CD4-positive, alpha-beta T cell (primary cell): ENCODE measurements around the gene KCNJ13. TPM values are rescaled to one million over a fixed set of nuclear protein-coding genes. Genes with fewer than 3 reads are reported as not detected.

Experiments
- ATAC-seq: fragments of 200-7000 bp; cut with Tn5 transposase; one replicate; pipeline ENCODE4 v1.10.0; 2022; ENCODE audit warnings: mild to moderate bottlenecking; ENCODE audit not compliant: poor library complexity
- CTCF ChIA-PET: fragments of 350-600 bp; sonication (Branson Sonifier 250); formaldehyde crosslinking; loops from one replicate; lab custom pipeline; 2021; ENCODE audit warnings: antibody characterized with exemption, inconsistent platforms; lab: Charles Lee
- POLR2A ChIA-PET: fragments of 350-600 bp; sonication (Branson Sonifier 250); formaldehyde crosslinking; loops from one replicate; lab custom pipeline; 2021; ENCODE audit warnings: antibody characterized with exemption, inconsistent platforms; lab: Charles Lee
- DNase-seq, 14 experiments: peaks; one replicate each; pipeline ENCODE4 v3.0.0-alpha.2; 2013 to 2020; ENCODE audit warnings: mixed read lengths in 2 of 14
- H3K27ac ChIP-seq, 2 donors: one replicate each; pipeline versions ENCODE4 v1.5.1 to v1.7.0; 2013; ENCODE audit warnings: low read length in 2 of 2, low read depth in 1 of 2, mild to moderate bottlenecking in 1 of 2
- H3K27me3 ChIP-seq, 2 experiments: 1 replicate in 1 of 2; 2 replicates in 1 of 2; pipeline versions ENCODE4 v1.6.1 to v1.7.0; 2013; ENCODE audit warnings: low read length in 2 of 2, control low read depth in 1 of 2, mild to moderate bottlenecking in 1 of 2, moderate library complexity in 1 of 2; ENCODE audit not compliant: insufficient read depth in 2 of 2, control insufficient read depth in 1 of 2
- H3K36me3 ChIP-seq: one replicate; pipeline ENCODE4 v1.6.1; 2013; ENCODE audit warnings: low read length, control low read depth; ENCODE audit not compliant: insufficient read depth
- H3K4me1 ChIP-seq: one replicate; pipeline ENCODE4 v1.6.1; 2013; ENCODE audit warnings: low read length, control low read depth; ENCODE audit not compliant: insufficient read depth
- H3K4me3 ChIP-seq: one replicate; pipeline ENCODE4 v1.5.1; 2013; ENCODE audit warnings: mild to moderate bottlenecking, low read length, moderate library complexity
- H3K9me3 ChIP-seq, 2 experiments: 1 replicate in 1 of 2; 2 replicates in 1 of 2; pipeline versions ENCODE4 v1.6.1 to v1.7.0; 2013; ENCODE audit warnings: low read length in 2 of 2, mild to moderate bottlenecking in 2 of 2, control low read depth in 1 of 2, moderate library complexity in 1 of 2; ENCODE audit not compliant: control insufficient read depth in 1 of 2, insufficient read depth in 1 of 2
- H3K27ac Mint-ChIP-seq: one replicate; pipeline ENCODE4 v1.8.0; 2020; ENCODE audit warnings: mixed read lengths
- H3K27me3 Mint-ChIP-seq: one replicate; pipeline ENCODE4 v1.8.0; 2021; ENCODE audit warnings: mixed read lengths
- H3K36me3 Mint-ChIP-seq: one replicate; pipeline ENCODE4 v1.8.0; 2021; ENCODE audit warnings: low read depth, mixed read lengths
- H3K4me1 Mint-ChIP-seq: one replicate; pipeline ENCODE4 v1.8.0; 2021; ENCODE audit warnings: low read depth, mixed read lengths
- H3K4me3 Mint-ChIP-seq: one replicate; pipeline ENCODE4 v1.8.0; 2020; ENCODE audit warnings: mild to moderate bottlenecking, mixed read lengths
- H3K9me3 Mint-ChIP-seq: one replicate; pipeline ENCODE4 v1.8.0; 2020; ENCODE audit warnings: mixed read lengths
- CTCF ChIP-seq: fragments of 200-600 bp; IDR thresholded peaks from one replicate; pipeline ENCODE4 v1.8.0; 2022; ENCODE audit warnings: antibody characterized with exemption, mild to moderate bottlenecking
- intact Hi-C, 2 experiments: fragments of 100-400 bp; cut with DNase I in 1 of 2; cut with micrococcal nuclease in 1 of 2; formaldehyde crosslinking; loops; one replicate each; pipeline versions ENCODE4 v1.15.1 to v1.9.0; 2023 to 2025; cut with DNase I, micrococcal nuclease
- total RNA-seq, 174 experiments: library from RNA in 2 of 174; stranded (reverse) in 2 of 174; gene quantifications; one replicate each; pipeline ENCODE4 v1.2.3 and lab custom pipeline; 2021 to 2026

KCNJ13 gene
- total RNA-seq, 2 experiments from 2014 or later = not detected

- TF ChIP-seq CTCF = no peak
- H3K27ac ChIP-seq = no peak overlapping the region
- POLR2A ChIA-PET = no interaction called here
- H3K4me1 ChIP-seq = no peaks in the 10 kb centered on the region
- peaks cover 24% of the 10 kb centered on the region for H3K36me3 ChIP-seq
- CTCF ChIA-PET = no interaction called here
- Mint-ChIP-seq H3K36me3 (peaks cover 47% of the 10 kb centered on the region), H3K4me1 (peaks cover 16% of the 10 kb centered on the region), H3K27me3 (no peaks in the 10 kb centered on the region), H3K27ac (peak overlapping the region; percentile 22), H3K4me3 (no peak overlapping the region), H3K9me3 (no peaks in the 10 kb centered on the region)
- no peaks in the 10 kb centered on the region for H3K9me3 ChIP-seq
- intact Hi-C loops = no loop called here
- ATAC-seq (no peak), DNase-seq (no peak)
- H3K27me3 ChIP-seq = no peaks in the 10 kb centered on the region
- H3K4me3 ChIP-seq = no peak overlapping the region
Measured at GRCh38 chr2:232744963-232745362, 31.4 kb downstream of the KCNJ13 start.

- H3K27ac Mint-ChIP-seq = no peak overlapping the region
- H3K36me3 ChIP-seq = peaks cover 6% of the 10 kb centered on the region
- no peaks in the 10 kb centered on the region for H3K27me3 Mint-ChIP-seq
- H3K4me1 ChIP-seq = no peaks in the 10 kb centered on the region
- H3K4me1 Mint-ChIP-seq = peaks cover 16% of the 10 kb centered on the region
- ChIA-PET CTCF (no interaction called here), POLR2A (no interaction called here)
- no peaks in the 10 kb centered on the region for H3K9me3 ChIP-seq
- no peak for TF ChIP-seq CTCF
- H3K27me3 ChIP-seq = no peaks in the 10 kb centered on the region
- H3K27ac ChIP-seq = no peak overlapping the region
- ATAC-seq = no peak
- H3K4me3 Mint-ChIP-seq = no peak overlapping the region
- H3K9me3 Mint-ChIP-seq = no peaks in the 10 kb centered on the region
- H3K36me3 Mint-ChIP-seq = peaks cover 39% of the 10 kb centered on the region
- intact Hi-C loops = no loop called here
- DNase-seq = no peak
- no peak overlapping the region for H3K4me3 ChIP-seq
Measured at GRCh38 chr2:232741972-232742371, 34.4 kb downstream of the KCNJ13 start.

GRCh38 chr2:232741294-232741693 lies 35.1 kb downstream of the KCNJ13 start:
- ATAC-seq (no peak), DNase-seq (no peak)
- TF ChIP-seq CTCF = no peak
- peaks cover 16% of the 10 kb centered on the region for H3K4me1 Mint-ChIP-seq
- no peaks in the 10 kb centered on the region for H3K27me3 Mint-ChIP-seq
- POLR2A ChIA-PET = no interaction called here
- H3K9me3 ChIP-seq = no peaks in the 10 kb centered on the region
- H3K27ac ChIP-seq = no peak overlapping the region
- CTCF ChIA-PET = no interaction called here
- intact Hi-C loops = no loop called here
- peaks cover 12% of the 10 kb centered on the region for H3K36me3 ChIP-seq
- no peak overlapping the region for H3K27ac Mint-ChIP-seq
- H3K9me3 Mint-ChIP-seq = no peaks in the 10 kb centered on the region
- H3K27me3 ChIP-seq = no peaks in the 10 kb centered on the region
- no peak overlapping the region for H3K4me3 ChIP-seq
- no peak overlapping the region for H3K4me3 Mint-ChIP-seq
- H3K36me3 Mint-ChIP-seq = peaks cover 44% of the 10 kb centered on the region
- H3K4me1 ChIP-seq = no peaks in the 10 kb centered on the region
